ENCODE measurements around the gene BIN2. TPM values are rescaled to one million over a fixed set of nuclear protein-coding genes. Genes with fewer than 3 reads are reported as not detected.

BIN2 gene
- total and polyA plus RNA-seq, 2 of the 4 experiments (the other 2 are of a cell fraction), result not detected

DNA sequence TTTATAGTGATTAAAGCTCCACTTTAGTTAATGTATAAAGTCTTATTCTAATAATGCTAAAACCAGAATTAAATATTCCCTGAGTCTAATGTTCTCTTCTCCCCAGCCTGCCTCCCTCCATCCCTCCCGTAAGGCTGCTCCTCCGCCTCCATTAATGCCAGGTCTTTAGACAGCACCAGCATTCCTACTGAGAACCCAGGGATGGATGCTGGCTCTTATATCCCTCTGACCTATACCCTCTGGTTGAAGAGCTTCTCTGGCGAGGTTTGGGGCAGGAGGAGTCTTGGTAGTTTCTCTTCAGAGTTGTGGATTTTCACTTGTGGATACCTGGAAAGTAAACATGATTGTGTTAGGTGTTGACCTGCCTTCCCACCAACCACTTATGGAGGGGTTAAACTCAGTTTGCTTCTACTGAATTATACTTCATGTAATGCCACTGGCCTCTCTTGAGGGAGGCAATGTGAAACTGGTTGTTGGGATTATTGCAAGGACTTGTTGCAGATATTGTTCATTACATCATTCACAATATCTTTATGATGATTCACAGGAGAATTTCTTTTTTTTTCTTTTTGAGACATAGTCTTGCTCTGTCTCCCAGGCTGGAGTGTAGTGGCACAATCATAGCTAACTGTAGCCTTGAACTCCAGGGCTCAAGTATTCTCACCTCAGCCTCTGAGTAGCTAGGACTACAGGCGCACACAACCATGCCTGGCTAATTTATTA is 42.6 kb downstream of the BIN2 start:
- dilution Hi-C loops (cut with HindIII; ENCODE audit: low sequenced_read_pairs, unreplicated experiment), result no loop called here

More for the DNA sequence above, 42.6 kb downstream of the BIN2 start:
- WGBS, 2 experiments (ENCODE audit: extremely low coverage in 2 of 2, insufficient read length in 1 of 2), result 100% methylated on average over 1 of the region's 4 CpGs; no CpG with 5 or more reads in 1 of the 2 experiments
- Histone ChIP-seq H3K9me3 (ENCODE audit: control insufficient read depth, insufficient read depth, low read length) (no peaks in the 10 kb centered on the region), H3K14ac (replicated peaks; ENCODE audit: low read depth, low read length) (peak overlapping the region; percentile 55; the same call in 1 of the 2 replicates), H3K56ac (ENCODE audit: extremely low read depth, insufficient read depth, low read length) (no peak overlapping the region), H2BK5ac (ENCODE audit: low read depth, low read length, poor library complexity, severe bottlenecking) (no peak overlapping the region), H2BK15ac (ENCODE audit: low read depth, low read length) (no peak overlapping the region), H2BK120ac (ENCODE audit: low read depth, low read length) (no peak overlapping the region), H3K79me1 (ENCODE audit: low read depth in 1 of 2, low read length in 2 of 2) (no peaks in the 10 kb centered on the region), H3K23ac (ENCODE audit: low read depth, low read length) (no peak overlapping the region), H3K18ac (ENCODE audit: low read depth, low read length) (no peak overlapping the region), H3K9ac (ENCODE audit: low read depth, low read length) (no peak overlapping the region), H2AK9ac (replicated peaks; ENCODE audit: low read depth, low read length, poor library complexity) (no peak overlapping the region), H3K4me2 (ENCODE audit: low read depth, low read length) (no peak overlapping the region), H3K27ac (ENCODE audit: insufficient read depth, low read length) (no peak overlapping the region), H3K27me3 (ENCODE audit: control insufficient read depth, insufficient read depth, low read length) (no peaks in the 10 kb centered on the region), H3K4me1 (ENCODE audit: control insufficient read depth, insufficient read depth, low read length) (peaks cover 3% of the 10 kb centered on the region; the same call in 1 of the 2 replicates), H3K36me3 (ENCODE audit: control insufficient read depth, insufficient read depth, low read length) (no peaks in the 10 kb centered on the region), H4K91ac (ENCODE audit: insufficient read depth, low read depth, low read length) (no peak overlapping the region), H2AFZ (replicated peaks; ENCODE audit: low read length, poor library complexity) (no peak overlapping the region), H4K8ac (ENCODE audit: low read depth in 2 of 2, low read length in 2 of 2) (no peak overlapping the region), H4K5ac (ENCODE audit: low read depth, low read length) (no peak overlapping the region), H4K20me1 (ENCODE audit: insufficient read depth, low read length) (no peaks in the 10 kb centered on the region), H2BK20ac (ENCODE audit: low read depth, low read length) (no peak overlapping the region), H3K9me1 (ENCODE audit: insufficient read depth, low read length) (no peaks in the 10 kb centered on the region; the same call in 1 of the 2 replicates), H2AK5ac (ENCODE audit: low read depth, low read length) (no peak overlapping the region; the same call in 1 of the 2 replicates), H3K4me3 (ENCODE audit: insufficient read depth, low read depth, low read length) (no peak overlapping the region), H3K4ac (ENCODE audit: low read depth, low read length) (no peak overlapping the region)
- TF ChIP-seq CHD1 (IDR thresholded peaks at IDR 0.05; ENCODE audit: low read depth, low read length) (no peak), FOS (IDR thresholded peaks at IDR 0.05; ENCODE audit: low read depth, low read length) (peak; percentile 33; the same call in 1 of the 2 replicates), CEBPB (IDR thresholded peaks at IDR 0.05; ENCODE audit: low read depth, low read length) (peak; percentile 72)
- ATAC-seq (ENCODE audit: low read depth) (peak; percentile 88), DNase-seq (peak; percentile 74)
- POLR2A ChIA-PET (ENCODE audit: unreplicated experiment), result no interaction called here
- CTCF ChIA-PET, result no interaction called here
- no TSS peak for BruUV-seq (replicated peaks)
- in situ Hi-C loops (cut with MboI; ENCODE audit: low sequenced_read_pairs), result no loop called here
- intact Hi-C loops (cut with micrococcal nuclease), result no loop called here

Measured in IMR-90 (cell line).